Upper lobe of left lung (tissue), 4 donors: Measurements from ENCODE around the gene MROH7.

Experiments
- POLR2A ChIP-seq, 4 donors: fragments of 450-650 bp; IDR thresholded peaks; one replicate each; pipeline ENCODE4 v1.5.1; 2016 to 2017; ENCODE audit warnings: antibody characterized with exemption in 4 of 4, mild to moderate bottlenecking in 2 of 4
- POLR2AphosphoS5 ChIP-seq, 2 donors: sonication (generic); formaldehyde crosslinking; IDR thresholded peaks; one replicate each; pipeline ENCODE4 v1.5.1; 2017; ENCODE audit warnings: antibody characterized with exemption in 2 of 2

GRCh38 chr1:54594463-54594862, 47.1 kb upstream of the MROH7 start:
- TF ChIP-seq POLR2AphosphoS5 (IDR thresholded peaks at IDR 0.05) (no peak), POLR2A (IDR thresholded peaks at IDR 0.05) (no peak)
